Thoracic aorta (tissue), 2 donors: Measurements from ENCODE around the gene GATA5. TPM values are rescaled to one million over a fixed set of nuclear protein-coding genes. Genes with fewer than 3 reads are reported as not detected.

ENCODE experiments used
- ATAC-seq: fragments of 150-250 bp; one replicate; pipeline ENCODE4 v1.8.0; 2017; ENCODE audit warnings: low read depth; ENCODE audit not compliant: insufficient number of reproducible peaks, low FRiP score
- DNase-seq: peaks from one replicate; pipeline ENCODE4 v3.0.0-alpha.2; 2020; ENCODE audit warnings: low spot score
- H3K27ac ChIP-seq, 2 donors: fragments of 200-600 bp; sonication (generic); 1 replicate in 1 of 2; 2 replicates in 1 of 2; pipeline ENCODE4 v1.5.1; 2016; ENCODE audit warnings: mild to moderate bottlenecking in 2 of 2, moderate library complexity in 2 of 2
- H3K27me3 ChIP-seq: fragments of 200-600 bp; sonication (generic); replicated peaks from 2 replicates; pipeline ENCODE4 v1.6.0; 2016; ENCODE audit warnings: mild to moderate bottlenecking; ENCODE audit not compliant: insufficient read depth
- H3K36me3 ChIP-seq: fragments of 200-600 bp; sonication (generic); one replicate; pipeline ENCODE4 v1.5.1; 2016
- H3K4me1 ChIP-seq, 2 donors: fragments of 200-600 bp; sonication (generic); 1 replicate in 1 of 2; 2 replicates in 1 of 2; pipeline versions ENCODE4 v1.5.1 to v1.6.0; 2016; ENCODE audit warnings: low read depth in 2 of 2, mild to moderate bottlenecking in 1 of 2; ENCODE audit not compliant: control insufficient read depth in 1 of 2
- H3K4me3 ChIP-seq: fragments of 200-600 bp; sonication (generic); 2 replicates; pipeline ENCODE4 v1.5.1; 2016; ENCODE audit warnings: mild to moderate bottlenecking
- H3K9me3 ChIP-seq: fragments of 200-600 bp; sonication (generic); 2 replicates; pipeline ENCODE4 v1.5.1; 2016
- total RNA-seq, 2 donors: library from RNA; depleted of rRNA; stranded (reverse); fragments of >200 nt; gene quantifications; one replicate each; pipeline versions ENCODE4 v1.1.0 to v1.2.3, GENCODE V29; 2016
- TF ChIP-seq, protein P1 (sequence below): fragments of 200-600 bp; sonication (generic); IDR thresholded peaks from one replicate; pipeline ENCODE4 v1.5.1; 2019; ENCODE audit warnings: antibody characterized with exemption

The GATA5 gene
- total RNA-seq, 2 donors from 2014 or later, result 0.27 TPM; not detected in 1

DNA sequence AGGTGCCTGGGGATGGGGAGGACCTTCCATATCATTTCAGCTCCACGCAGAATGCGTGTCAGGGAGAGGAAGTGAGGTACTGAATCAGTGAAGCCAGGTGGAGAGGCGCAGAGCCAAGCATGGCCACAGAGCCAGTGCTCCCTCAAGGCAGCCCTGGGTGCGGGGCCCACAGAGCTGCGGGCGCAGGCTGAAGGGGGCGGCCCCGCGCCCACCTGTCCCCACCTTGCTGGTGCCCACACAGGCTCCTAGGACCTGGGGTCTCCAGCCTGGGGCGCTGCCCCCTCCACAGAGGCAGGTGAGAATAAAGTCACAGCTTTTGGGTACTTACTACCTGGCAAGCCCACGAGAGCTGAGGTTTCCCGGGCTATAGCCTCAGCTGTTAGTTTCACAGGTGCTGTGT lies 40.0 kb upstream of the GATA5 start:
- no peak for ATAC-seq
- no peaks in the 10 kb centered on the region for H3K27me3 ChIP-seq
- H3K36me3 ChIP-seq, result no peaks in the 10 kb centered on the region

DNA sequence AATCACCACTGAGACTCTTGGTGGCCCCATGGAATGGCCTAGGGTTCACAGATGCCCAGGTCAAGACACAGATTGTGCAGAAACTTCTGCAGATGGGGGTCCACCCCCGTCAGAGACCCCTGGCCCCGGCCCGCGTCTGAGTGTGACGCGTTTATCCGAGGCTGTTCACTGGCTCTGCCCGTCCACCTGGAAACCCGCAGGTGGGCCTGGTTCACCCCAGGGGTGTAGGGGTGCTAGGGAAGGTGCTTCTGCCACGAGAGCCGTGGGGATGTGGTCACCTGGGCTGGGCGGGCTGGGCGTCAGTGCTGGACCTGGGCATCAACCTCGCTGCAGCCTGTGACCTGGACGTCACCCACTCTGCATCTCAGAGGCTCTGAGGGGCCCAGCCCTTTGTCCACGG lies 39.5 kb upstream of the GATA5 start:
- ATAC-seq (no peak), DNase-seq (no peak)
- Histone ChIP-seq H3K4me1 (no peaks in the 10 kb centered on the region), H3K9me3 (no peaks in the 10 kb centered on the region), H3K27ac (no peak overlapping the region), H3K4me3 (no peak overlapping the region), H3K36me3 (no peaks in the 10 kb centered on the region), H3K27me3 (no peaks in the 10 kb centered on the region)
- TF ChIP-seq, protein P1, sequence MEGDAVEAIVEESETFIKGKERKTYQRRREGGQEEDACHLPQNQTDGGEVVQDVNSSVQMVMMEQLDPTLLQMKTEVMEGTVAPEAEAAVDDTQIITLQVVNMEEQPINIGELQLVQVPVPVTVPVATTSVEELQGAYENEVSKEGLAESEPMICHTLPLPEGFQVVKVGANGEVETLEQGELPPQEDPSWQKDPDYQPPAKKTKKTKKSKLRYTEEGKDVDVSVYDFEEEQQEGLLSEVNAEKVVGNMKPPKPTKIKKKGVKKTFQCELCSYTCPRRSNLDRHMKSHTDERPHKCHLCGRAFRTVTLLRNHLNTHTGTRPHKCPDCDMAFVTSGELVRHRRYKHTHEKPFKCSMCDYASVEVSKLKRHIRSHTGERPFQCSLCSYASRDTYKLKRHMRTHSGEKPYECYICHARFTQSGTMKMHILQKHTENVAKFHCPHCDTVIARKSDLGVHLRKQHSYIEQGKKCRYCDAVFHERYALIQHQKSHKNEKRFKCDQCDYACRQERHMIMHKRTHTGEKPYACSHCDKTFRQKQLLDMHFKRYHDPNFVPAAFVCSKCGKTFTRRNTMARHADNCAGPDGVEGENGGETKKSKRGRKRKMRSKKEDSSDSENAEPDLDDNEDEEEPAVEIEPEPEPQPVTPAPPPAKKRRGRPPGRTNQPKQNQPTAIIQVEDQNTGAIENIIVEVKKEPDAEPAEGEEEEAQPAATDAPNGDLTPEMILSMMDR, result no peak

More for the DNA sequence above, 40.0 kb upstream of the GATA5 start:
- no peaks in the 10 kb centered on the region for H3K4me1 ChIP-seq
- TF ChIP-seq, protein P1, result no peak
- H3K9me3 ChIP-seq, result no peaks in the 10 kb centered on the region
- DNase-seq, result no peak
- H3K4me3 ChIP-seq, result no peak overlapping the region
- H3K27ac ChIP-seq, result no peak overlapping the region

DNA sequence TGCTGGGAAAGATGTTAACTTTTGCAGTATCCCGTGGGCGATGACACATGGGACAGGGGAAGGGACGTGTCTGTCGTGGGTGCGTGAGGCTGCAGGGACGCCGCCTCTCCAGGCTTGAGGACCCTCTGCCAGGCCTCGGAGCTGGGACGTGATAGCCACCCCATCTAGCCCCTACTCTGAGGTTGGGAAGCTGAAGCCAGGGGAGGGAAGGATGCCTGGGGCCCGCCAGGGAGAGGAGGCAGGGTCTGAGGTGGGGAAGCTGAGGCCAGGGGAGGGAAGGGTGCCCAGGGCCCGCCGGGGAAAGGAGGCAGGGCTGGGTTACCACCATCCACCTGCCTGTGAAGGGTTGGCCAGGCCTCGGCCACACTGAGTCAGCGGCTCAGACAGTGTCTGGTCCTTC lies 38.2 kb upstream of the GATA5 start:
- Histone ChIP-seq H3K27me3 (no peaks in the 10 kb centered on the region), H3K4me1 (no peaks in the 10 kb centered on the region), H3K9me3 (no peaks in the 10 kb centered on the region), H3K4me3 (no peak overlapping the region), H3K27ac (no peak overlapping the region), H3K36me3 (no peaks in the 10 kb centered on the region)
- TF ChIP-seq, protein P1, result no peak
- DNase-seq, result no peak
- ATAC-seq, result no peak

DNA sequence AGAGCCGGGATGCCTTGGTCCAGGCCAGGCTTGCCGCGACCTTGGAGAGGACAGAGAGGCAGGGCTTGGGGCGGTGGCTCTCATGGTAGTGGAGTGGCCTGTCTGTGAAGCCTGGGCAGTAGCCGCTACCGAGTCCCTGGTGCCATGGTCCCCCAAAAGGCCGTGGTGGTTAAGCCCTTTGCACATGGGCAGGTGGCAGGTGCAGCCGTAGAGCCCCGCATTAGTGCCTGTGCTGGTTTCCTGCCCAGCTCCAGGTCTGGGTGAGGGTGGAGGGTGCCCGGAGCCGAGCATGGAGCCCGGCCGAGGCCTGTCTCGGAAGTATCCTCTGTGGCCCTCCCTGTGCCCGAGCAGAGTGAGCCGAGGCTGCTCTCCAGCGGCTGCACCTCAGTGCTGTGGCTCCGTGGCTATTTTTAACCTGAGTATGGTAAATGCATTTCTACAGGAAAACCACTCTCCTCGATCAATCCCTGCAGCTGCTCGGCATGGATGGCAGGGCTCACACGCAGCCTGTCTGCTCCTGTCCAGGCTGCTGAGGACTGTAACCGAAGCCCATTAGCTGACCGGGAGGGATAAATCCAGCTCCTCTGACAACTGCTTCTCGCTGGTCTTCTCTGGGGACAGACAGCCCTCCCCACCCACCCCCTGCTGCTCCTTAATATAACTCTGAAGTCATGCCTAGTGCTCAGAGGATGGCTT lies 36.3 kb upstream of the GATA5 start:
- H3K4me1 ChIP-seq, result no peaks in the 10 kb centered on the region
- H3K4me3 ChIP-seq, result no peak overlapping the region
- no peak for DNase-seq
- TF ChIP-seq, protein P1, result no peak
- H3K27ac ChIP-seq, result no peak overlapping the region
- no peak for ATAC-seq
- no peaks in the 10 kb centered on the region for H3K9me3 ChIP-seq
- H3K27me3 ChIP-seq, result no peaks in the 10 kb centered on the region
- H3K36me3 ChIP-seq, result no peaks in the 10 kb centered on the region

DNA sequence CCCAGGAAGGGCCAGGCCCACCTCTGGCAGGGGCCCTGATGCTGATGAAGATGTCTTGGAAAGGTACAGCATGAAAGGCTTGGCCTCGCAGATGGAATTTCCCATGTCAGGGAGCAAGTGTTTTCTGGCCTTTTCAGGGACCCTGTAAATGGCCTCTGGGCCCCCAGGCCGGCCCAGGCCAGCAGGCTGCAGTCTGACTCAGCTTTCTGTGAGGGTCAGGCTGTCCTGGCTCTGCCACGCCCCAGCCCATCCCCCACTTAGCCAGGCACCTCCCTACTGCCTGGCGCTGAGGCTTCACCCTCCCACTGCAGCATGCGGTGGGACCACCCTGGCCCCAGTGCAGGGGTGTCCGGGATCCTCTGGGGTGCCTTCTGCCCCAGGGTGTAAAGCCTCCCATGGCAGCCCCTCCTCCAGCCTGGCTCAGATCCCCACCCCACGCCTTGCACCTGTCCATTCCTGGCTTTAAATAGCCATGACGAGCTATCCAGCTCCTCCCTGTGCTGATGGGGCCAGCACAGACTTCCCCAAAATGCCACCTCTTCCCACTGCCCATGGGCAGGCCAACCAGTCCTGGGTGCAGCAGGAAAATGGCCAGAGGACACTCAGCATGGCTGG lies 35.6 kb upstream of the GATA5 start:
- no peaks in the 10 kb centered on the region for H3K27me3 ChIP-seq
- no peak overlapping the region for H3K4me3 ChIP-seq
- DNase-seq (no peak), ATAC-seq (no peak)
- TF ChIP-seq, protein P1, result no peak
- H3K36me3 ChIP-seq, result no peaks in the 10 kb centered on the region
- H3K27ac ChIP-seq, result no peak overlapping the region
- H3K4me1 ChIP-seq, result no peaks in the 10 kb centered on the region
- no peaks in the 10 kb centered on the region for H3K9me3 ChIP-seq
